HEK293T (cell line): ENCODE data around the gene SLC35D2.

Source experiments
- ARNT ChIP-seq: fragments of 450-650 bp; IDR thresholded peaks from 2 replicates; pipeline ENCODE4 v1.6.1; 2017; ENCODE audit warnings: mild to moderate bottlenecking
- BHLHE40 ChIP-seq: fragments of 450-650 bp; IDR thresholded peaks from 2 replicates; pipeline ENCODE4 v1.6.1; 2016; ENCODE audit warnings: mild to moderate bottlenecking, moderate library complexity, borderline replicate concordance
- CTBP1 ChIP-seq: fragments of 450-650 bp; IDR thresholded peaks from 2 replicates; pipeline ENCODE4 v1.6.1; 2016; ENCODE audit warnings: borderline replicate concordance
- ELF4 ChIP-seq: fragments of 450-650 bp; IDR thresholded peaks from 2 replicates; pipeline ENCODE4 v1.6.1; 2017; ENCODE audit warnings: antibody characterized with exemption
- FOXA1 ChIP-seq: fragments of 450-650 bp; IDR thresholded peaks from 2 replicates; pipeline ENCODE4 v1.6.1; 2016; ENCODE audit warnings: mild to moderate bottlenecking
- FOXK2 ChIP-seq: fragments of 450-650 bp; IDR thresholded peaks from 2 replicates; pipeline ENCODE4 v1.6.1; 2016; ENCODE audit warnings: mild to moderate bottlenecking
- FOXM1 ChIP-seq: fragments of 450-650 bp; IDR thresholded peaks from 2 replicates; pipeline ENCODE4 v1.6.1; 2017; ENCODE audit warnings: mild to moderate bottlenecking, borderline replicate concordance
- HDGF ChIP-seq: fragments of 450-650 bp; IDR thresholded peaks from 2 replicates; pipeline ENCODE4 v1.6.1; 2017; ENCODE audit warnings: antibody characterized with exemption, borderline replicate concordance
- L3MBTL2 ChIP-seq: fragments of 450-650 bp; conservative IDR thresholded peaks from 2 replicates; pipeline ENCODE4 v1.6.1; 2016; ENCODE audit warnings: mild to moderate bottlenecking
- LEF1 ChIP-seq: fragments of 450-650 bp; IDR thresholded peaks from 2 replicates; pipeline ENCODE4 v1.6.1; 2017; ENCODE audit warnings: mild to moderate bottlenecking, borderline replicate concordance
- SP1 ChIP-seq: fragments of 450-650 bp; IDR thresholded peaks from 2 replicates; pipeline ENCODE4 v1.6.1; 2017
- SUZ12 ChIP-seq: fragments of 450-650 bp; IDR thresholded peaks from 2 replicates; pipeline ENCODE4 v1.6.1; 2016; ENCODE audit warnings: mild to moderate bottlenecking
- TARDBP ChIP-seq: fragments of 450-650 bp; IDR thresholded peaks from 2 replicates; pipeline ENCODE4 v1.6.1; 2016
- ZNF384 ChIP-seq: fragments of 450-650 bp; IDR thresholded peaks from 2 replicates; pipeline ENCODE4 v1.6.1; 2016

DNA sequence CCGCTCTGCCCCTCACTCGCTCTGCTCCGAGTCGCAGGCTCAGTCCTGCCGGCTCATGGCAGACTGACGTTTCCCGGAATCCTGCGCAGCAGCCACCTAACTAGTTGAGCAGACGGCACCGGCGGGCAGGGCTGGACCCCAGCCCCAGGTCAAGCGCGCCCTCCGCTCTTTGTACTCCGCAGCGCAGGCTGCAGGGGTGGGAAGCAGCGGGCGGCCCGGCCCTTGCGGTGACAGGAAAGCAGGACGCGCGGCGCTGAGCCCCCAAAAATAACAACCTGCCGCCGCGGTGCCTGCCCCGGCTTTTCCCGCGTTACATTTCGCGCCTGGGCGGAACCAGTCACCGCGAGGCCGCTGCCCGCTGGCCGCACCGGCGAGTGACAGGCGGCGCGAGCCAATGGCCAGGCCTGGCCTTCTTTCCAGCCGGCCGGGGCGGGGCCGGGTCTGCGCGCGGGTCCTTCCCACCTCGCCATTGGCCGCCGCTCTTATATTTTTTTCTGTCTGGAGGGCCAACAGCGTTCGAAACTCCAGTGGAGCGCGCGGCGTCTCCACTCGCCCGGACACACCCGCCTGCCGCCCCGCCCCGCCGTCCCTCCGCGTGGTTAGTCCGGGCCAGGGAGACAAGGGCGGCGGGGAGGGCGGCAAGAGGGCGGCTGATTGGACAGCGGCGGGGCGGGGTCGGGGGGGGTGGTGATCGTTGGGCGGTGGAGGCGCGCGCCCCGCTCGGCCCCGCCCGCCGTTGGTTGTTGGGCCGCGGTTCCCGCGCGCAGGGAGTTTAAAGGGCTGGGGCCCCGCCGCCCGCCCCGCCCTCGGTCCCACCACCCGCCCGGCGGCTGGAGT lies 34.8 kb upstream of the SLC35D2 start, which contains the start of gene ZNF367:
- TF ChIP-seq L3MBTL2 (peak; percentile 95), SUZ12 (no peak), ZNF384 (no peak; the same call in 1 of the 2 replicates), FOXA1 (no peak), TARDBP (no peak), ARNT (no peak), BHLHE40 (no peak), CTBP1 (no peak; the same call in 1 of the 2 replicates), SP1 (no peak), LEF1 (no peak), FOXM1 (no peak), ELF4 (0 out of 2 replicates have a peak, but pooled peaks have one; percentile 15), HDGF (no peak), FOXK2 (no peak)
